ENCODE results near the gene RFXAP. TPM values are rescaled to one million over a fixed set of nuclear protein-coding genes. Genes with fewer than 3 reads are reported as not detected.

Gene RFXAP
- total and polyA plus RNA-seq, 9 of the 15 experiments (the other 6 are each of a cell fraction or from before 2014, with no cell fraction given) = 2.1 to 9.7 (median 2.9) TPM

DNA sequence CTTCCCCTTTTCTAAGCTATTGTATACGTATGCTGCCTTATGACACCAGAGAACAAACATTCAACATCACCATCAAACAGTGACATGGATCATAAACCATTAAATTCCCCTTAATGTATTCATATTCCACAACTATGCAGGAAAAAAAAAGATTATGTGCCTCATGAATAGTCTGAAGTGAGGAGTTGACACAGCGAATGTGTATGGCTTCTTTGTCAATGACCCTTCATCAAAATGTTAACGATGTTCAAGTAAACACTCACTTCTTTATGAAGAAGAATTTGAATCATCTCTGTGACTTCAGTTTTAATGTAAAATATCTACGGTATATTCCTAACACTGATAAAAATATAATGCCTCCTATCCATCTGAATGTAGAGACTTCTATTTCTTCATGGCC, 56.4 kb downstream of the RFXAP start:
- 4% methylated on average over 4 of the region's 4 CpGs for WGBS (ENCODE audit: insufficient coverage, low coverage, missing lambda C conversion rate)
- H3K27me3 ChIP-seq (ENCODE audit: control insufficient read depth in 2 of 2, insufficient read depth in 2 of 2, low read length in 2 of 2) = peaks cover 7 to 15% of the 10 kb centered on the region in 2 experiments; a peak in 3 of 5 replicates
- no peak overlapping the region for H3K4me2 ChIP-seq (ENCODE audit: insufficient read depth, low read length)
- H3K4me3 ChIP-seq = no peak overlapping the region
- TF ChIP-seq, protein P1, sequence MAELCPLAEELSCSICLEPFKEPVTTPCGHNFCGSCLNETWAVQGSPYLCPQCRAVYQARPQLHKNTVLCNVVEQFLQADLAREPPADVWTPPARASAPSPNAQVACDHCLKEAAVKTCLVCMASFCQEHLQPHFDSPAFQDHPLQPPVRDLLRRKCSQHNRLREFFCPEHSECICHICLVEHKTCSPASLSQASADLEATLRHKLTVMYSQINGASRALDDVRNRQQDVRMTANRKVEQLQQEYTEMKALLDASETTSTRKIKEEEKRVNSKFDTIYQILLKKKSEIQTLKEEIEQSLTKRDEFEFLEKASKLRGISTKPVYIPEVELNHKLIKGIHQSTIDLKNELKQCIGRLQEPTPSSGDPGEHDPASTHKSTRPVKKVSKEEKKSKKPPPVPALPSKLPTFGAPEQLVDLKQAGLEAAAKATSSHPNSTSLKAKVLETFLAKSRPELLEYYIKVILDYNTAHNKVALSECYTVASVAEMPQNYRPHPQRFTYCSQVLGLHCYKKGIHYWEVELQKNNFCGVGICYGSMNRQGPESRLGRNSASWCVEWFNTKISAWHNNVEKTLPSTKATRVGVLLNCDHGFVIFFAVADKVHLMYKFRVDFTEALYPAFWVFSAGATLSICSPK (IDR thresholded peaks at IDR 0.05; ENCODE audit: borderline replicate concordance) = no peak
- TF ChIP-seq SOX6 (IDR thresholded peaks at IDR 0.05) (no peak), PYGO2 (tag; IDR thresholded peaks at IDR 0.05) (no peak), NCOA2 (IDR thresholded peaks at IDR 0.05; ENCODE audit: partially characterized antibody in 2 of 2) (no peak), SPI1 (IDR thresholded peaks at IDR 0.05; ENCODE audit: borderline replicate concordance, low read depth, low read length) (no peak), RBM22 (IDR thresholded peaks at IDR 0.05; ENCODE audit: low read depth, low read length, poor library complexity, severe bottlenecking) (no peak), SMAD3 (CRISPR knock-in tag; conservative IDR thresholded peaks at IDR 0.05) (no peak)
- H3K9me3 ChIP-seq (replicated peaks; ENCODE audit: control insufficient read depth, insufficient read depth, low read depth, low read length) = no peaks in the 10 kb centered on the region
- no peak overlapping the region for H2AFZ ChIP-seq (ENCODE audit: low read depth, low read length)
- ATAC-seq (no peak), DNase-seq (ENCODE audit: extremely low read depth in 1 of 4, low spot score in 3 of 4) (no peak), FAIRE-seq (no peak)
- ChIA-PET CTCF (ENCODE audit: low intra/inter-chr PET ratio) (no interaction called here), POLR2A (no interaction called here)
- no peaks in the 10 kb centered on the region; a peak in 1 of 5 replicates for H3K4me1 ChIP-seq (replicated peaks in 1 of 2; ENCODE audit: control insufficient read depth in 2 of 2, insufficient read depth in 2 of 2, low read length in 2 of 2)
- no peaks in the 10 kb centered on the region for H3K36me3 ChIP-seq (ENCODE audit: control insufficient read depth, insufficient read depth, low read length)
- no peaks in the 10 kb centered on the region for H4K20me1 ChIP-seq (replicated peaks; ENCODE audit: control insufficient read depth, insufficient read depth, low read length)
- intact Hi-C loops (cut with micrococcal nuclease) (no loop called here), in situ Hi-C loops (cut with MboI) (no loop called here)
- H3K9ac ChIP-seq (ENCODE audit: insufficient read depth in 1 of 2, low read depth in 2 of 2, low read length in 2 of 2) = no peak overlapping the region
- H3K79me2 ChIP-seq (ENCODE audit: control insufficient read depth, insufficient read depth, low read length) = no peaks in the 10 kb centered on the region
- no peaks in the 10 kb centered on the region for H3K9me1 ChIP-seq (ENCODE audit: control insufficient read depth, insufficient read depth, low read length)
- no peak overlapping the region for H3K27ac ChIP-seq (ENCODE audit: extremely low read depth, low read depth, low read length)
- no TSS peak for BruUV-seq (replicated peaks)
